ENCODE data around the gene ASB8. TPM values are rescaled to one million over a fixed set of nuclear protein-coding genes. Genes with fewer than 3 reads are reported as not detected.

Gene ASB8
- polyA plus RNA-seq, 1 experiment, result 30.1 TPM

DNA sequence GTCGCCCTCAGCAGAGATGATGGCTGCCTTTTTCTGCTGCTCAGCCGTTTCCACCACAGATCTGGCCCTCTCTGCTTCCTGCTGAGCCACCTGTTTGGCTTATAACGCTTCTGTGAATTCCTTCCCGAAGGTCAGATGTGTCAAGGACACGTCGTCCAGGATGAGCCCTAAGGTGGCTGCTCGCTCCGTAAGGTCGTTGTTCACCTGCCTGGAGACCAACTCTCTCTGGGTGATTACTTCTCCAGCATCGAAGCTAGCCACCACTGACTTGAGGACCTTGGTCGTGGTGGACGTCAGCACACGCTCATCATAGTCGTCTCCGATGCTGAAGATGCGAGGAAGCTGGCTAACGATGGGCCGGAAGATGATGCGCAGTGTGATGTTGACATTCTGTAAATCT, 11.7 kb upstream of the ASB8 start:
- H3K27me3 ChIP-seq (ENCODE audit: control insufficient read depth, insufficient read depth, low read length), result no peaks in the 10 kb centered on the region
- no peaks in the 10 kb centered on the region for H3K9me3 ChIP-seq (ENCODE audit: control insufficient read depth, insufficient read depth, low read length)
- DNase-seq (ENCODE audit: low read depth, low spot score), result no peak
- CTCF ChIA-PET, result interaction anchor here (1.5 to 1.8 kb wide), 2 partner anchors 107 to 449 kb away, joined by 3 to 5 read pairs; no protein-coding TSS in a partner anchor
- POLR2A ChIA-PET, result no interaction called here
- TF ChIP-seq, protein P1, sequence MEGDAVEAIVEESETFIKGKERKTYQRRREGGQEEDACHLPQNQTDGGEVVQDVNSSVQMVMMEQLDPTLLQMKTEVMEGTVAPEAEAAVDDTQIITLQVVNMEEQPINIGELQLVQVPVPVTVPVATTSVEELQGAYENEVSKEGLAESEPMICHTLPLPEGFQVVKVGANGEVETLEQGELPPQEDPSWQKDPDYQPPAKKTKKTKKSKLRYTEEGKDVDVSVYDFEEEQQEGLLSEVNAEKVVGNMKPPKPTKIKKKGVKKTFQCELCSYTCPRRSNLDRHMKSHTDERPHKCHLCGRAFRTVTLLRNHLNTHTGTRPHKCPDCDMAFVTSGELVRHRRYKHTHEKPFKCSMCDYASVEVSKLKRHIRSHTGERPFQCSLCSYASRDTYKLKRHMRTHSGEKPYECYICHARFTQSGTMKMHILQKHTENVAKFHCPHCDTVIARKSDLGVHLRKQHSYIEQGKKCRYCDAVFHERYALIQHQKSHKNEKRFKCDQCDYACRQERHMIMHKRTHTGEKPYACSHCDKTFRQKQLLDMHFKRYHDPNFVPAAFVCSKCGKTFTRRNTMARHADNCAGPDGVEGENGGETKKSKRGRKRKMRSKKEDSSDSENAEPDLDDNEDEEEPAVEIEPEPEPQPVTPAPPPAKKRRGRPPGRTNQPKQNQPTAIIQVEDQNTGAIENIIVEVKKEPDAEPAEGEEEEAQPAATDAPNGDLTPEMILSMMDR (IDR thresholded peaks at IDR 0.05; ENCODE audit: low read depth, low read length), result no peak
- H3K27ac ChIP-seq (ENCODE audit: low read depth, low read length), result no peak overlapping the region
- no peak overlapping the region for H3K4me3 ChIP-seq (ENCODE audit: low read depth, low read length)

DNA sequence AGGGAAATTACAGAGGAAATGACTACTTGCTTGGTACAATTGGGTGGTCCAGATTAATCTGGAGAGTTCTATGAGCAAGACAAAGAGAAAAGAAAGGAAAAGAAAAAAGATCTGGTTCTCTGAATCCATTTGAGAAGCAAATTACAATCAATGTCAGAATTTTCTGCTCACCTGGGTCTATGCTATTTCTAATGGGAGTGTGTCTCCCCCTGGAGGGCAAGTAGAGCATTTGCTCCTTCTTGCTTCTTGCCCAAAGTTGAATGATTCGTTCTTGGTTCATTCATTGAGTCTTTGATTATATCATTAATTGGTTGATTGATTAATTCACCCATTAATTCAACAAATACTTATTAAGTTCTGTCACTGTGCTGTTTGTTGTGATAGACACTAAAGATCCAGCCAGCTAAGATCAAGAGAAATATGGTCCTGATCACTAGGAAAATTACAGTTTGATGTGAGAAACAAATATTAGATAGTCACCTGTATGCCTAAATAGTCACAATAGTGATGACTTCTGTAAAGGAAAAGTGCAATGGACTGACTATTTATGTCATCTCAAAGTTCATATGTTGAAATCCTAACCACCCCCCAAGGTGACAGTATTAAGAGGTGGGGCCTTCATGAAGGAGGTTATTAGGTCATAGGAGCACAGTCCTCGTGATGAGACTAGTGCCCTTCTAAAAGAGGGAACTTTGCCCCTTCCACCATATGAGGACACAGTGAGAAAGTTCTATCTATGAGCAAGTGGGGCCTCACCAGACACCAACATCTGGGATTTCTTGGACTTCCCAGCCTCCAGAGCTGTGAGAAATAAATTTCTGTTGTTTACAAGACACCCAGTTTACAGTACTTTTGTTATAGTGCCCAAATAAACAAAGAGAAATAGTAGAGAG, 8.0 kb upstream of the ASB8 start:
- POLR2A ChIA-PET, result no interaction called here
- TF ChIP-seq, protein P1 (IDR thresholded peaks at IDR 0.05; ENCODE audit: low read depth, low read length), result peak; percentile 98
- peak; percentile 30 for DNase-seq (ENCODE audit: low read depth, low spot score)
- no peaks in the 10 kb centered on the region for H3K9me3 ChIP-seq (ENCODE audit: control insufficient read depth, insufficient read depth, low read length)
- CTCF ChIA-PET, result interaction anchor here (0.6 to 4.1 kb wide), 21 partner anchors 9 to 453 kb away, joined by 3 to 24 read pairs (median 4); no protein-coding TSS in a partner anchor
- no peaks in the 10 kb centered on the region for H3K27me3 ChIP-seq (ENCODE audit: control insufficient read depth, insufficient read depth, low read length)
- H3K4me3 ChIP-seq (ENCODE audit: low read depth, low read length), result no peak overlapping the region
- H3K27ac ChIP-seq (ENCODE audit: low read depth, low read length), result no peak overlapping the region

DNA sequence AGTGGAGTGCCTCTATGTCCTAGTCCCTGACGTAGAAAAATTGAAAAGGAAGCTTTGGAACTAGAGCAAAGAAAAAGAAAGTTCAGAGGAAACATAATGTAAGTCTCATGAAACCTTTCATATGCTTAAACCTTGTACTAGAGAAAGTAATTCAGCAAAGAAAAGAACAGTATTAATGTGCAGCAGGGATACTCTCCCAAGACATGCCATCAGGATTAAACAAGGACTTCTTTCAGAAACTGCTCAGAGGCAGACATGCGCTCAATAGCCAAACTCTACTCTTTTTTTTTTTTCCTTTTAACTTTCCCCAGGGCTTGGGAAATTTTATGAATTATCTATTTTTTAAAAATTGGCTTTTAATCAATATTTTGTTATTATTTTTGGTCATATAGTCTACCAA, 7.1 kb upstream of the ASB8 start:
- no peak overlapping the region for H3K27ac ChIP-seq (ENCODE audit: low read depth, low read length)
- TF ChIP-seq, protein P1 (IDR thresholded peaks at IDR 0.05; ENCODE audit: low read depth, low read length), result no peak
- no peak for DNase-seq (ENCODE audit: low read depth, low spot score)
- no peaks in the 10 kb centered on the region for H3K9me3 ChIP-seq (ENCODE audit: control insufficient read depth, insufficient read depth, low read length)
- H3K27me3 ChIP-seq (ENCODE audit: control insufficient read depth, insufficient read depth, low read length), result no peaks in the 10 kb centered on the region
- ChIA-PET CTCF (interaction anchor here (0.6 to 4.1 kb wide), 20 partner anchors 10 to 455 kb away, joined by 3 to 24 read pairs (median 4); no protein-coding TSS in a partner anchor), POLR2A (no interaction called here)
- no peak overlapping the region for H3K4me3 ChIP-seq (ENCODE audit: low read depth, low read length)

DNA sequence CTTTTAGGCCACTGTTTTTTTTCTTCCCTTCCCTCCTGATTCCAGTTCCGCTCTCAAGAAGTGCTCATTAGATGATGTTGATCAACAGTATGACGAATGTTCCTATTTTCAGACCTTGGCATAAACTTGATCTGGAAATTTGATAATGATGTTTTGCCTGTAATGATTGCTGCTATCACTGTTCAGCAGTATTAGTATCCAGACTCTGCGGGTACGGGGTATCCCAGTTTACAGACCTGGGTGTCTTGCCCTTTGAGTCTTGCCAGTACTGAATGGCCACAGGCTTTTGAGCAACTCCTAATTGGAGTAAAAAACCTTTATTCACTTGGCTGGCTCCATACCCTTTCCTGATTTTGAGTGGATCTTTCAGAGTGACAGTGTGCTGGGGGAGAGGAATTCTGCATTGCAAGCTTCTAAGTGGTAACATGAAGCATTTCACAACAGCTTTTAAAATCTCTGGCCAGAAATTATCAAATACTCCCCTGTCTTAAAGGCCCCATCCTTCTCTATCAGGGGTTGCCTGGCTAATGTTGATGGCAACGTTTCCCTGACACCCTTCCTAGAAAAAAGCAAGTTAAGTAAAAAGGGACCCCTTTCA, 5.9 kb upstream of the ASB8 start:
- POLR2A ChIA-PET, result no interaction called here
- TF ChIP-seq, protein P1 (IDR thresholded peaks at IDR 0.05; ENCODE audit: low read depth, low read length), result no peak
- Histone ChIP-seq H3K27ac (ENCODE audit: low read depth, low read length) (no peak overlapping the region), H3K4me3 (ENCODE audit: low read depth, low read length) (no peak overlapping the region), H3K27me3 (ENCODE audit: control insufficient read depth, insufficient read depth, low read length) (no peaks in the 10 kb centered on the region), H3K9me3 (ENCODE audit: control insufficient read depth, insufficient read depth, low read length) (no peaks in the 10 kb centered on the region)
- no peak for DNase-seq (ENCODE audit: low read depth, low spot score)
- CTCF ChIA-PET, result interaction anchor here (0.6 to 4.1 kb wide), 8 partner anchors 65 to 216 kb away, joined by 3 to 24 read pairs (median 4); partner anchors contain the start of gene TMEM106C

DNA sequence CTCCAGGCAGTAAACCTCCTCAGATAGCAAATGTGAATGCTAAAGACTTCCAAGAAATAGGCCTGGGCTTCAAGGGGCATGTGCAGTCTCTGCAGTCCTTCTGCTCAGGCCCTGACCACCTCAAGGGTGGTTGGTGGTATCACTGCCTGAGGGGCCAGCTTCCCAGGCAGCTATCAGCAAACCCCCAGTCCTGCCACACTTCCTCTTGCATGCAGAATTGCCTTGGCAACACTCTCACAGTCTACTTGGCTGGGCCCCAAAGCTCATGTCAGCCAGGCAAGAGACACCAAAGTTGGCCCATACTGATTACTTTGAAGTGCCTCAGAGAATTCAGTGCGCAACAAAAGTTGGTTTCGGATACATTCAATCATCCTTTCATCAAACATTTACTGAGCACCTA, 3.5 kb upstream of the ASB8 start:
- H3K4me3 ChIP-seq (ENCODE audit: low read depth, low read length), result no peak overlapping the region
- POLR2A ChIA-PET, result no interaction called here
- TF ChIP-seq, protein P1 (IDR thresholded peaks at IDR 0.05; ENCODE audit: low read depth, low read length), result no peak
- H3K27me3 ChIP-seq (ENCODE audit: control insufficient read depth, insufficient read depth, low read length), result no peaks in the 10 kb centered on the region
- DNase-seq (ENCODE audit: low read depth, low spot score), result no peak
- H3K9me3 ChIP-seq (ENCODE audit: control insufficient read depth, insufficient read depth, low read length), result no peaks in the 10 kb centered on the region
- H3K27ac ChIP-seq (ENCODE audit: low read depth, low read length), result no peak overlapping the region
- CTCF ChIA-PET, result interaction anchor here (1.4 kb wide), 1 partner anchor 29 kb away, joined by 4 read pairs; no protein-coding TSS in a partner anchor
